DND-41 (cell line): Measurements from ENCODE around the gene SLC3A2.

Experiments
- CTCF ChIP-seq: IDR thresholded peaks from 2 replicates; pipeline ENCODE4 v1.5.1; 2012; ENCODE audit warnings: borderline replicate concordance, low read length, moderate library complexity, mild to moderate bottlenecking; ENCODE audit not compliant: poor library complexity, severe bottlenecking; ENCODE audit errors: extremely low read depth
- EZH2 ChIP-seq: IDR thresholded peaks from 3 replicates; pipeline ENCODE4 v1.6.1; 2012; ENCODE audit warnings: borderline replicate concordance, low read depth, mild to moderate bottlenecking, moderate library complexity, low read length, inconsistent platforms; ENCODE audit not compliant: severe bottlenecking

GRCh38 chr11:62917906-62918502 is 37.3 kb downstream of the SLC3A2 start:
- TF ChIP-seq CTCF (no peak), EZH2 (no peak)
